ENCODE measurements around the gene TMEM198.
A peak's percentile ranks its signal among the peaks of the same experiment; 100 is the strongest.

Gene TMEM198

GRCh38 chr2:219593154-219593553, 49.3 kb downstream of the TMEM198 start:
- no peak for DNase-seq

- DNase-seq = no peak
Measured at GRCh38 chr2:219595256-219595655, 51.4 kb downstream of the TMEM198 start.

DNA sequence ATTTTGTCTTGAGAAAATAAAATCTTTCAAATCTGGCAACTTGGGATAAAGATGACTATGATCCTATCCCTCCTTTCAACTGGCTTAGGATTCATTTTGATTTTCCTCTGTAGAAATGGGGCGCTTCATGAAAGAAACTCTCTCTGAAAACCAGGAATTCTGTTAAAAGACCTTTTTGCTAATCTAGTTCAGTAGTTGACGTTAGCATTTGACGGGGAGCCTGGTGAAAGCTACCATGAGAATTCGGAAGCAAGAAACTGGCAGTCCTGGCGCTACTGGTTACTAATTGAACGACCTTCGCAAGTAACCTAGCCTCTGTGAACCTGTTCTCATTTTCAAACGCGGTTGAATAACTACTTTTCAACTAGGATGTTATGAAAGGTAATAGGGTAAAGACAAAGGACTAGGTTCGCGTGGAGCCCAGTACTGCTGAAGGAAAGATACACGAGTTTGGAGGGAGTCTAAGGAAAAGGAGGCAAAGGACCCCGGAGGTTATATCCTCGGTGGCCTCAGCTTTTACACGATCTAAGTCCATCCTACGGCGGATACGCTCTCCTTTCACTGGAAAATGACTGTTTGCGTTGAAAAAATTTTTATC, 53.2 kb downstream of the TMEM198 start:
- no peak for DNase-seq

DNA sequence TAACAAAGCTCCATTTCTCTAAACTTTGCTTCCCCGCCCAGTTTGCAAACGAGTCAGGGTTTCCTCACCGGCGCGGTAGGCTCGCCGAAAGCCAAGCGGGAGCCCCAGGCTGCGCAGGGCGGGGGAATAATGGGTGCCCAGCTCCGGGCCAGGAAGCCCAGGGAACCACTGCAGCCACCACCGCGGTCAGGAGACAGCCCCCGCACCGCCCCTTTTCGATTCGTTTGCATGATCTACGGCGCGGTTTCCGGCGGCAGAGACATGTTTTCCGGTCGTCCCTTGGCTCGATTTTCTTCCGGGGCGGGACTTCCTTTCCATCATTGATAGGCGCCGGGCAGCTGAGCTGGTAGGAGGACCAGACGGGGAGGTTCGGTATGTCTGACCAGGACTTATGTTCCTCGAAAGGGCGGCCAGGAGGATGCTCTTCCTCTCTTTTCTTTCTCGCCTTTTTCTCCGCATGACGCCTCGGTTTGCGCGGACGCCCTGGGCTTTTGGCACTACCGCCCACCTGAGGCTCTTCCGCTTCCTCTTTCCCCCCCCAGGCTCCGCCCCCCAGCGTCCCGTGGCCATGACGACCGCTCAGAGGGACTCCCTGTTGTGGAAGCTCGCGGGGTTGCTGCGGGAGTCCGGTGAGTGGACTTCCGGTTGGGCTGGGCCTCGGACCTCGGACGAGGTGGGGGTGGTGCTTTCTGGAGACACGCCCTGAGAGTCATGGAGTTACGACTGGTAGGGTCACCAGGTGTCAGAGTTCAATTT, 53.9 kb downstream of the TMEM198 start, which contains the start of gene STK11IP:
TSS of gene STK11IP (plus strand) at position 306 of the 756 bp plus-strand sequence. CDS start at position 569, 263 bp downstream.
- peak; percentile 87 for DNase-seq

- peak; percentile 44 for DNase-seq
Measured at GRCh38 chr2:219598308-219599078, 54.7 kb downstream of the TMEM198 start.

All from NCI-H1105 (cell line).